Endodermal cell (in vitro differentiated cells): ENCODE results near the gene C17orf50. TPM values are rescaled to one million over a fixed set of nuclear protein-coding genes. Genes with fewer than 3 reads are reported as not detected.

Source experiments
- DNase-seq: peaks from one replicate; pipeline ENCODE4 v3.0.0-alpha.2; 2017
- H3K27ac ChIP-seq: 2 replicates; pipeline ENCODE4 v1.5.1; 2013; ENCODE audit warnings: mild to moderate bottlenecking, low read depth, low read length, moderate library complexity
- H3K27me3 ChIP-seq: 2 replicates; pipeline ENCODE4 v1.6.1; 2013; ENCODE audit warnings: mild to moderate bottlenecking, low read length, moderate library complexity; ENCODE audit not compliant: insufficient read depth, control insufficient read depth, poor library complexity, severe bottlenecking
- H3K36me3 ChIP-seq: 2 replicates; pipeline ENCODE4 v1.7.0; 2013; ENCODE audit warnings: mild to moderate bottlenecking, low read length, moderate library complexity; ENCODE audit not compliant: control insufficient read depth, insufficient read depth
- H3K4me1 ChIP-seq: one replicate; pipeline ENCODE4 v1.7.0; 2013; ENCODE audit warnings: low read length; ENCODE audit not compliant: control insufficient read depth, insufficient read depth
- H3K4me3 ChIP-seq: 2 replicates; pipeline ENCODE4 v1.5.1; 2013; ENCODE audit warnings: mild to moderate bottlenecking, low read length, moderate library complexity
- H3K9ac ChIP-seq: 2 replicates; pipeline ENCODE4 v1.6.1; 2013; ENCODE audit warnings: mild to moderate bottlenecking, low read length, moderate library complexity; ENCODE audit not compliant: poor library complexity, severe bottlenecking; ENCODE audit errors: extremely low read depth
- H3K9me3 ChIP-seq: 2 replicates; pipeline ENCODE4 v1.6.1; 2013; ENCODE audit warnings: mild to moderate bottlenecking, low read length, moderate library complexity; ENCODE audit not compliant: control insufficient read depth
- H3K27ac Mint-ChIP-seq: 2 replicates; pipeline ENCODE4 v1.8.0; 2020; ENCODE audit warnings: mixed read lengths
- H3K27me3 Mint-ChIP-seq: 2 replicates; pipeline ENCODE4 v1.8.0; 2021; ENCODE audit warnings: mild to moderate bottlenecking, mixed read lengths; ENCODE audit not compliant: insufficient read depth
- H3K36me3 Mint-ChIP-seq: 2 replicates; pipeline ENCODE4 v1.8.0; 2020; ENCODE audit warnings: low read depth, mixed read lengths
- H3K4me1 Mint-ChIP-seq: 2 replicates; pipeline ENCODE4 v1.8.0; 2020; ENCODE audit warnings: mixed read lengths
- H3K4me3 Mint-ChIP-seq: 2 replicates; pipeline ENCODE4 v1.8.0; 2020; ENCODE audit warnings: mild to moderate bottlenecking, moderate library complexity, mixed read lengths
- H3K9me3 Mint-ChIP-seq: 2 replicates; pipeline ENCODE4 v1.8.0; 2020; ENCODE audit warnings: mild to moderate bottlenecking, mixed read lengths
- WGBS, 2 experiments: methylation state at CpG; one replicate each; pipeline versions ENCODE4 v1.1.5 to v1.1.7; 2013; ENCODE audit warnings: missing lambda C conversion rate in 2 of 2, mixed read lengths in 1 of 2; ENCODE audit not compliant: insufficient coverage in 1 of 2, insufficient read length in 1 of 2; 5-methylcytosine and 5-hydroxymethylcytosine counted together
- total RNA-seq, 2 donors: library from RNA; stranded (reverse); fragmentation: NEBNext Ultra II Directional in 1 of 2; extraction: Animal tissue kit (Norgen Biotek cat#: 25700) in 1 of 2; gene quantifications; 2 replicates in 1 of 2; 3 replicates in 1 of 2; pipeline ENCODE4 v1.2.1, GENCODE V29; 2021
- TF ChIP-seq, protein P1 (sequence below): fragments of 200-600 bp; sonication (generic); conservative IDR thresholded peaks from 2 replicates; pipeline ENCODE4 v1.5.0; 2021; ENCODE audit warnings: antibody characterized with exemption, mild to moderate bottlenecking

C17orf50 gene
- total RNA-seq, 2 donors from 2014 or later, result not detected

DNA sequence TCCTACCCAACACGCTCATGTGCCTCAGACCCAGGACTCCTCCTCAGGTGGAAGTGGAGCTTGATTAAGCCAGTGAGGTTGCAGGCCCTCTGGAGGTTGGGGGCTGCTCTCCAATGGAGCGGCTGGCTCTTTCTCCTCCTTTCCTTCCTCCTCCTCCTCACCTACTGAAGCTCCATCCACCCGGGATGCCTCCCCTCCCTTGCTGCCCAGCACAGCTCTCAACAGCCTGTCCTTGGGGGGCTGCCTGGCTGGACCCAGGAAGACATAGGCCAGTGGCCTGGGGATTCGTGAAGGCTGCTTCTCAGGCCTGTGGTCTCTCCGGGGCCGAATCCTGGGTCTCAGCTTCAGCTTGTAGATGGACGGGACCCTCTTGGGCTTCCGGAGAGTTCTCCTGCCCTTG is 15.9 kb upstream of the C17orf50 start:
- no peak overlapping the region for H3K4me3 ChIP-seq
- Mint-ChIP-seq H3K36me3 (no peaks in the 10 kb centered on the region), H3K4me3 (no peak overlapping the region), H3K9me3 (peaks cover 4% of the 10 kb centered on the region), H3K27me3 (peaks cover 65% of the 10 kb centered on the region), H3K27ac (no peak overlapping the region), H3K4me1 (peaks cover 3% of the 10 kb centered on the region)
- H3K27me3 ChIP-seq, result peaks cover 50% of the 10 kb centered on the region
- no peak overlapping the region for H3K27ac ChIP-seq
- WGBS, 2 experiments, result 71 to 88% methylated on average over 4 to 8 of the region's 8 CpGs
- H3K9ac ChIP-seq, result no peak overlapping the region
- H3K9me3 ChIP-seq, result no peaks in the 10 kb centered on the region
- no peak for DNase-seq
- no peaks in the 10 kb centered on the region for H3K36me3 ChIP-seq
- TF ChIP-seq, protein P1, sequence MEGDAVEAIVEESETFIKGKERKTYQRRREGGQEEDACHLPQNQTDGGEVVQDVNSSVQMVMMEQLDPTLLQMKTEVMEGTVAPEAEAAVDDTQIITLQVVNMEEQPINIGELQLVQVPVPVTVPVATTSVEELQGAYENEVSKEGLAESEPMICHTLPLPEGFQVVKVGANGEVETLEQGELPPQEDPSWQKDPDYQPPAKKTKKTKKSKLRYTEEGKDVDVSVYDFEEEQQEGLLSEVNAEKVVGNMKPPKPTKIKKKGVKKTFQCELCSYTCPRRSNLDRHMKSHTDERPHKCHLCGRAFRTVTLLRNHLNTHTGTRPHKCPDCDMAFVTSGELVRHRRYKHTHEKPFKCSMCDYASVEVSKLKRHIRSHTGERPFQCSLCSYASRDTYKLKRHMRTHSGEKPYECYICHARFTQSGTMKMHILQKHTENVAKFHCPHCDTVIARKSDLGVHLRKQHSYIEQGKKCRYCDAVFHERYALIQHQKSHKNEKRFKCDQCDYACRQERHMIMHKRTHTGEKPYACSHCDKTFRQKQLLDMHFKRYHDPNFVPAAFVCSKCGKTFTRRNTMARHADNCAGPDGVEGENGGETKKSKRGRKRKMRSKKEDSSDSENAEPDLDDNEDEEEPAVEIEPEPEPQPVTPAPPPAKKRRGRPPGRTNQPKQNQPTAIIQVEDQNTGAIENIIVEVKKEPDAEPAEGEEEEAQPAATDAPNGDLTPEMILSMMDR, result no peak
- H3K4me1 ChIP-seq, result no peaks in the 10 kb centered on the region

DNA sequence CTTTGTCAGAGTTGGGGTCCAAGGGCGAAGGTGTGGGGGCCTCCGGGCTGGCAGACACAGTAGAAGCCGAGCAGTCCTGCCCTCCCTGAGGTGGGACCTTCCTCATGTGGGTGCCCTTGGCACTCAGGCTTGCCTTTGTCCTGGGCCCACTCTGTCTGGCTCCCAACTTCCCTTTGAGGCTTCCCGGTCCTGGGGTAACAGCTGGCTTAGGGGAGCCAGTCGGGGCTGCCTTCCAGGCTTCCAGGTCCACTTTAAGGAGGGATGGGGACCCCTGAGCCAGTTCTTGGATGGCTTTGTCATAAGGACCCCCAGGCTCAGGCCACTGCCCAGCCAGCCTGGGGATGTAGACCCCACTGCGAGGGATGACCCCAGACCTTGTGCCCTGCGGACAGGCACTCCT is 15.4 kb upstream of the C17orf50 start:
- no peaks in the 10 kb centered on the region for H3K4me1 ChIP-seq
- no peak overlapping the region for H3K9ac ChIP-seq
- WGBS, 2 experiments, result 88 to 92% methylated on average over 4 to 7 of the region's 7 CpGs
- H3K27me3 Mint-ChIP-seq, result peaks cover 64% of the 10 kb centered on the region
- H3K9me3 ChIP-seq, result no peaks in the 10 kb centered on the region
- H3K27ac Mint-ChIP-seq, result no peak overlapping the region
- no peaks in the 10 kb centered on the region for H3K36me3 Mint-ChIP-seq
- H3K9me3 Mint-ChIP-seq, result peaks cover 4% of the 10 kb centered on the region
- DNase-seq, result no peak
- no peak overlapping the region for H3K4me3 Mint-ChIP-seq
- H3K4me1 Mint-ChIP-seq, result peaks cover 6% of the 10 kb centered on the region
- H3K36me3 ChIP-seq, result no peaks in the 10 kb centered on the region
- H3K27ac ChIP-seq, result no peak overlapping the region
- H3K27me3 ChIP-seq, result peaks cover 50% of the 10 kb centered on the region
- TF ChIP-seq, protein P1, result no peak
- no peak overlapping the region for H3K4me3 ChIP-seq

DNA sequence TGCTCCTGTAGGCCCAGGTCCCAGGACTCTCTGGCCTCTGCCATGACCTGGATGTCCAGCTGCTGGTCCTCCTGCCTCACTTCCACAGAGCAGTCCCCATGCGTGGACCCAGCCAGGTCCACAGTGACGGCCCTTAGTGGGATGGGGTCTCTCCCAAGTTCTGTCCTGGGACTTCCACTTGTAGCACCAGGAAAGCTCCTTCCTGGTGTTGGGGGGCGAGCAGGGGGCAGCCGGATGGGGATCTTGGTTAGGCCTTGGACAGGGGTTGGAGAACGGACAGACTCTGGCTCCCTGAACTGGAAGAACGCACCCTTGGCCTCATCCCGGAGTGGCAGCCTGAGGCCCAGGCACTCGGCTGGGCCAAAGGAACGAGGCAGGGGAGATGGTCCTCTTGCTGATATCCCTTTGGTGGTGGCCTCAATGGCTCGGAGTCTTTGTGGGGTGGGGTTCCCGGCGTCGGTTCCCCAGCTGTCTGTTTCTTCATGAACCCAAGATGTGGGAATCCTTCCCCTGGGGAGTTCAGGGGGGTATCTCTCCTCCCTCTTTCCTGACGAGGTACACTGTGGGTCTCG is 14.9 kb upstream of the C17orf50 start:
- Mint-ChIP-seq H3K36me3 (no peaks in the 10 kb centered on the region), H3K4me1 (peaks cover 7% of the 10 kb centered on the region), H3K27me3 (peaks cover 64% of the 10 kb centered on the region), H3K27ac (no peak overlapping the region), H3K4me3 (no peak overlapping the region), H3K9me3 (peaks cover 1% of the 10 kb centered on the region)
- DNase-seq, result no peak
- TF ChIP-seq, protein P1, result no peak
- peaks cover 50% of the 10 kb centered on the region for H3K27me3 ChIP-seq
- no peak overlapping the region for H3K9ac ChIP-seq
- H3K27ac ChIP-seq, result no peak overlapping the region
- WGBS, 2 experiments, result 86 to 94% methylated on average over 7 to 15 of the region's 15 CpGs
- no peaks in the 10 kb centered on the region for H3K36me3 ChIP-seq
- no peaks in the 10 kb centered on the region for H3K9me3 ChIP-seq
- no peak overlapping the region for H3K4me3 ChIP-seq
- H3K4me1 ChIP-seq, result no peaks in the 10 kb centered on the region
